Anterior cingulate cortex (tissue), 58 donors: ENCODE results near the gene PDAP1.
A peak's percentile ranks its signal among the peaks of the same experiment; 100 is the strongest.
"Not testable (repeated sequence)": the region's sequence is repeated elsewhere in the genome, so short reads cannot be mapped to it uniquely, and the experiment has no call there.

Experiments
- DNase-seq, 58 donors: peaks; one replicate each; lab custom pipeline; 2025; lab: John Stamatoyannopoulos, UW

Gene PDAP1

GRCh38 chr7:99408379-99409191 is at the start of gene PDAP1, which contains the start of gene BUD31:
TSS of gene PDAP1 (minus strand) at chr7:99408597. CDS start at chr7:99408548, 49 bp downstream.
TSS of gene BUD31 (plus strand) at chr7:99408969. CDS start at chr7:99411093, 2,124 bp downstream.
- DNase-seq: peak; percentile 68 to 100 (median 95)

GRCh38 chr7:99457650-99458493 is 49.5 kb upstream of the PDAP1 start:
- DNase-seq: no peak

DNA sequence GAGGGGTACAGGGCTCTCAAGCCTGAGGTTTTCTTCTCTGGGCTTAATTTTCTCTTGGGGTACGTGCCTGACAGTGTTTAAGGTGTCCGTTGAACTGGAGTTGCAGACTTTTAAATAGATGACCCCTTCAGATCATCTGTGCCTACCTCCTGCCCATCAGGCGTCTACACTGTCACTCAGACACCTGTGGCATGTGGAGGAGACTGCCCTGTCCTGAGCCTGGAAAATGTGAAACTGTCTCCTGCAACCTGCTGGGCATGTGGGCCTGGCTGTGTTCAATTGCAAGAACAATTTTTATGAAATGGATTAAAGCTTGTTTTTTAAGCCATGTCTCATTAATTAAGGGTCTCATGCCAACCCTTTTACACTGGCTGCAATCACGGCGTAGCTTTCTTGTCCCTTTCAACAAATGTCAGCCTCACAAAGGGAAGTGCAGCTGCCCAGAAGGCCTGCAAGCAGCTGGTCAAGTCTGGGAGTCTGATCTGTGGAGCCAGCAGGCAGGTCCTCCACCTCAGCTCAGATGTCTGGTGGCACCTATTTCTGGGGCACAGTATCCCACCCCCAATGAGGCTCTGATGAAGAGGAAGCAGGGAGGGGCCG is 48.8 kb upstream of the PDAP1 start:
- no peak for DNase-seq

DNA sequence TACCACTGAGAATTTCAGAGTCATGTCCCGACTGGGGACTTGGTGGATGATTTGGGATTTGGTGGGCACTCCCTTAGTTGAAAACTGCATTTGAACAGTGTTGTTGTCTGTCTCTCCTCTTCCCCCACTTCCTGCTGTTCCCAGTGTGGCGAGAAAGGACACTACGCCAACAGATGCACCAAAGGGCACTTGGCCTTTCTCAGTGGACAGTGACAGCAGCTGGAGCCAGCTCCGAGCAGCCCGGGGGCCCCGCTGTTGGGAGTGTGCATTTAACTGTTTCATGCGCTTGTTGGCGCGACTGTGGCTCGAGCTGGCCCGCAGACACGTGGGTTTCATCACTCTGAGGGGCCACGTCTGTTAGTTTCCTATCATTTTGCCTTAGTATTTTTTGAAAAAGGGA is 47.9 kb upstream of the PDAP1 start:
- peak in 6 of 58 donors; percentile 6 to 23 (median 18) for DNase-seq

- no peak for DNase-seq
Observed at GRCh38 chr7:99455874-99456273, 47.5 kb upstream of the PDAP1 start.

DNA sequence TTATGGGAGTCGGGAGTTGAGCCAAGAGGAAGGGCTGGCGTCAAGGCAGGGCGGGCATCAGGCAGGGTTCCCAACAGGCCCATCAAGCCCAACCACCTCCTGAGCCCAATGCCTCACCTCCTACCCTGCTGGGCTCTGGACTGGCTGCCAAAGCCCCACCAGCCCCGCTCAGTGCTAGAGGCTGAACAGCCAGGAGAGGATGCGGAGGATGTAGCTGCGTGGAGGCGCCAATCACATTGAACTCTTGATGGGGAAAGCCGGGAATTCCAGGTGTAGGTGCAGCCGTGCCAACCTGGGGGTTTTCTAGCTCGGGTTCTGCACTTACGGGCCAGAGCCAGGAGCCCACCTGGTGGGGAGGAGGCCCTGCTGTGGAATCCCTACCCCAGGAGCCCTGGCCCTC is 44.7 kb upstream of the PDAP1 start:
- DNase-seq: peak in 1 of 58 donors; percentile 25

DNA sequence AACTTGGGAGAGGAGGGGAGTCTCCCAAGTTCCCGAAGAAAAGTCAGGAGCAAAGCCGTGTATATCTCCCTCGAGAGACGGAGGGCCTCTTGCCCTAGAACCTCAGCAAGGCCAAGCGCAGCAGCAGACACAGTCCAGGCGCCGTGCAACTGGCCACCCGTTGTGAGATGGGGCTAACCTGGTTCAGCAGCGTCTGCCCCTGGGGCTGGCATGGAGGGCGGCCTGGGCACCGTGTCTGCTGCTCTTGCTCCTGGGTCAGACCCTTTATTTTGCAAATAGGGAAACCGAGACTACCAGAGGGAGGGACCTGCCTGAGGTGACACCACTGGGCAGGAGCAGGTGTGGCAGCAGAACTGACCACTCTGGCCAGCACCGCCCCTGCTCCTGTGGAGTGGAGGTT is 44.1 kb upstream of the PDAP1 start:
- DNase-seq: no peak

- peak in 45 of 58 donors; percentile 7 to 81 (median 30) for DNase-seq
Observed at GRCh38 chr7:99451936-99452335, 43.5 kb upstream of the PDAP1 start.

DNA sequence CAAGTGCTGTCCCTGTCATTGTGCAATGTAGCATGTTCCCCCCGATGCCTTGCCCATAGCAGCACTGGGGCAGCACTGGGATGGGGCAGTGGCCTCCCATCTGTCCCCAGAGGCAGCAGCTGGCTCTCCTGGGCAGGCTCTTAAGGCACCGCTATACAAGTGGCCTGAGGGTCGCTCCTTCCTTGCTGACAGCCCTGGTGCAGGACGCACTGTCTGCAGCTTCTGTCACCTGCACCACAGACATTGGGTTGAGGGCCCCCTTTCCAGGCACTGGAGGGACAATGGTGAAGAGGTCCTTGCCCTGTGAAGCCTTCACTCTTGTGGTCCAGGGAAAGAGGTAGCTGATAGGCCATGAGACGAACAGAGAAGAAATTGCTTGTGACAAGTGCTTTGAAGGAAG is 40.9 kb upstream of the PDAP1 start:
- DNase-seq: no peak

DNA sequence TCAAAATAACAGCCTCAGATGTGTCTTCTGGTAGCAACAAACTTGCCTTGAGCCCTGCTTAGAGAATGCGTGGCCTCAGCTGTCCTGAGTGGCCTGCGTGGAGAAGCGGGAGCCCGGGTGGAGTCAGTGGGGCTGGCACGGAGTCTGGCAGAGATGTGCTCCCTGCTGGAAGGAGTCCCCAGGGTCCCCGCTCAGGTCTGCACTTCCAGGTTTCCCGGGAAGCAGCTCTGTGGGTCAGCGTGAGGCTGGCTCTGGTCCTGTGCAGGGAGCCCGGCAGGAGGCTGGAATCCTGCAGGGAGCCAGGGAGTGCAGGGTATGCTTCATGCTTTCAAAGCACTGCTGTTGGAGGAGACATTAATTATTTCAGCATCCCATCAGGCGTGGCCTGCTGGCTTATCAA is 40.5 kb upstream of the PDAP1 start:
- no peak for DNase-seq

- no peak for DNase-seq
Observed at GRCh38 chr7:99447943-99448342, 39.5 kb upstream of the PDAP1 start.

- no peak for DNase-seq
Observed at GRCh38 chr7:99446096-99446495, 37.7 kb upstream of the PDAP1 start.

DNA sequence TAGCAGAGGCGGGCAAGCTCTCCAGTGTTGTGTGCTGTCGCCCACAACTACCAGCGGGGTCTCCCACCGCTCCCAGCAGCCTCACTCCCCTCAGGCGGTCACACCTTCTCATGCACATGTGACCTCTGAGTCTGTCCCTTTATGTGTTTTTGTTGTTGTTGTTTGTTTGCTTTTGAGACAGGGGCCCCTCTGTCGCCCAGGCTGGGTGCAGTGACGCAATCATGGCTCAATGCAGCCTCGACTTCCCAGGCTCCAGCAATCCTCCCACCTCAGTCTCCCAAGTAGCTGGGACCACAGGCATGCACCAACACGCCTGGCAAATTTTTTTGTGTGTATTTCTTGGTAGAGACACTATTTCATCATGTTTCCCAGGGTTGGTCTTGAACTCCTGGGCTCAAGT is 31.8 kb upstream of the PDAP1 start:
- no peak for DNase-seq

GRCh38 chr7:99438573-99439480 is 30.4 kb upstream of the PDAP1 start, which contains the start of the genes CPSF4 and PTCD1:
TSS of gene CPSF4 (plus strand) at chr7:99438943. CDS start at chr7:99439083, 140 bp downstream.
TSS of gene PTCD1 (minus strand) at chr7:99438798. CDS start at chr7:99435242, 3,556 bp downstream.
- DNase-seq: peak; percentile 55 to 97 (median 92)

GRCh38 chr7:99437946-99438572 is 29.7 kb upstream of the PDAP1 start:
- no peak for DNase-seq

DNA sequence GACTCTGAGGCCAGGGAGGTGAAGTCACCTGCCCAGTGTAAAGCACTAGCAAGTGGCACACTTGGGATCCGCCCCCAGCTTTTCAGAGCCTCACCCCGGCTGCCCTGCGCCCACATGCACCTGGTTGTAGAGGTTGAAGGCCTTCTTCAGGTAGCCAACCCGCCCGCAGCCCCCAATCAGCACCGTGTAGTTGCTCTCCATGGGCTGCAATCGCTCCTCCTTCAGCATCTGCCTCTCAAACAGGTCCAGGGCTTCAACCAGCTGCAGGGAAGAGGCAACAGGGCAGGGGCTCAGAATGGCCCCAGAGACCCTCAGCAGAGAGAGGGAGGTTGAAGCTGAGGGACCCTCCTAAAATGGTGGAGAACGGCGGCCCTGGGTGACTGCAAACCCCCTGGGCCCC is 24.8 kb upstream of the PDAP1 start:
- DNase-seq: no peak

DNA sequence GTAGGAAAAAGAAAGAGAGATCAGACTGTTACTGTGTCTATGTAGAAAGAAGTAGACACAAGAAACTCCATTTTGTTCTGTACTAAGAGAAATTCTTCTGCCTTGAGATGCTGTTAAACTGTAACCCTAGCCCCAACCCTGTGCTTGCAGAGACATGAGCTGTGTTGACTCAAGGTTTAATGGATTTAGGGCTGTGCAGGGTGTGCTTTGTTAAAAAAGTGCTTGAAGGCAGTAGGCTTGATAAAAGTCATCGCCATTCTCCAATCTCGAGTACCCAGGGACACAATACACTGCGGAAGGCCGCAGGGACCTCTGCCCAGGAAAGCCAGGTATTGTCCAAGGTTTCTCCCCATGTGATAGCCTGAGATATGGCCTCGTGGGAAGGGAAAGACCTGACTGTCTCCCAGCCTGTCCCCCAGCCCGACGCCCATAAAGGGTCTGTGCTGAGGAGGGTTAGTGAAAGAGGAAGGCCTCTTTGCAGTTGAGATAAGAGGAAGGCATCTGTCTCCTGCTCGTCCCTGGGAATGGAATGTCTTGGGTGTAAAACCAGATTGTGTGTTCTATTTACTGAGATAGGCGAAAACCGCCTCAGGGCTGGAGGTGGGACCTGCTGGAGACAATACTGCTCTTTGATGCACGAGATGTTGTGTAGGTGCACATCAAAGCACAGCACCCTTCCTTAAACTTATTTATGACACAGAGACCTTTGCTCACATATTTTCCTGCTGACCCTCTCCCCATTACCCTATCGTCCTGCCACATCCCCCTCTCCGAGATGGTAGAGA is 23.6 kb upstream of the PDAP1 start:
- DNase-seq: not testable (repeated sequence)

DNA sequence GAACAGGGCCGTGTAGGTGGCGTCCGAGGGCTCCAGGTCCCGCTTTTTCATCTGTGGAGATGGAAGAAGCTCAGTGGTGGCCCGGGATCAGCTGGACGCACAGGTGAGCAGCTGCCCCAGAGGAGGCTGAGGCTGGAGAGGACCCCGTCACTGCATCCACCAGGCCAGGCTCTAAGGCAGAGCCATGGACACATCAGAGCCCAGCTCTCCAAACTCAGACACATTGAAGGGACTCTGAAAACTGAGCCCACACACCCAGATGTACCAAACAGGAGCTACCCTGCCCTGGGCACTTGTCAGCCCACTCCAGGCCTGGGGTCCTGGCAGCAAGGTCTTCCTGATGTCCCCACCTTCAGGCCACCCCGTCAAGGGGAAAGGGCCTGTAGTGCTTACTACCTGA is 21.4 kb upstream of the PDAP1 start:
- DNase-seq: no peak
